ENCODE results near the gene S100A7A. TPM values are rescaled to one million over a fixed set of nuclear protein-coding genes. Genes with fewer than 3 reads are reported as not detected.
"Not testable (repeated sequence)": the region's sequence is repeated elsewhere in the genome, so short reads cannot be mapped to it uniquely, and the experiment has no call there.

Gene S100A7A
- total RNA-seq, 1 donor from 2014 or later = not detected

- H3K36me3 Mint-ChIP-seq (ENCODE audit: unreplicated experiment) = no peaks in the 10 kb centered on the region
- H3K27me3 Mint-ChIP-seq (ENCODE audit: unreplicated experiment) = peaks cover 2% of the 10 kb centered on the region
- no peak overlapping the region for H3K27ac Mint-ChIP-seq (ENCODE audit: unreplicated experiment)
- no peaks in the 10 kb centered on the region for H3K4me1 Mint-ChIP-seq (ENCODE audit: unreplicated experiment)
- H3K9me3 Mint-ChIP-seq (ENCODE audit: unreplicated experiment) = no peaks in the 10 kb centered on the region
- H3K4me3 Mint-ChIP-seq (ENCODE audit: unreplicated experiment) = no peak overlapping the region
- TF ChIP-seq, protein P1, sequence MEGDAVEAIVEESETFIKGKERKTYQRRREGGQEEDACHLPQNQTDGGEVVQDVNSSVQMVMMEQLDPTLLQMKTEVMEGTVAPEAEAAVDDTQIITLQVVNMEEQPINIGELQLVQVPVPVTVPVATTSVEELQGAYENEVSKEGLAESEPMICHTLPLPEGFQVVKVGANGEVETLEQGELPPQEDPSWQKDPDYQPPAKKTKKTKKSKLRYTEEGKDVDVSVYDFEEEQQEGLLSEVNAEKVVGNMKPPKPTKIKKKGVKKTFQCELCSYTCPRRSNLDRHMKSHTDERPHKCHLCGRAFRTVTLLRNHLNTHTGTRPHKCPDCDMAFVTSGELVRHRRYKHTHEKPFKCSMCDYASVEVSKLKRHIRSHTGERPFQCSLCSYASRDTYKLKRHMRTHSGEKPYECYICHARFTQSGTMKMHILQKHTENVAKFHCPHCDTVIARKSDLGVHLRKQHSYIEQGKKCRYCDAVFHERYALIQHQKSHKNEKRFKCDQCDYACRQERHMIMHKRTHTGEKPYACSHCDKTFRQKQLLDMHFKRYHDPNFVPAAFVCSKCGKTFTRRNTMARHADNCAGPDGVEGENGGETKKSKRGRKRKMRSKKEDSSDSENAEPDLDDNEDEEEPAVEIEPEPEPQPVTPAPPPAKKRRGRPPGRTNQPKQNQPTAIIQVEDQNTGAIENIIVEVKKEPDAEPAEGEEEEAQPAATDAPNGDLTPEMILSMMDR (IDR thresholded peaks at IDR 0.05) = no peak
- DNase-seq (ENCODE audit: extremely low spot score, unreplicated experiment) = peak; percentile 66
Measured at GRCh38 chr1:153444078-153444477, 27.8 kb downstream of the S100A7A start.

DNA sequence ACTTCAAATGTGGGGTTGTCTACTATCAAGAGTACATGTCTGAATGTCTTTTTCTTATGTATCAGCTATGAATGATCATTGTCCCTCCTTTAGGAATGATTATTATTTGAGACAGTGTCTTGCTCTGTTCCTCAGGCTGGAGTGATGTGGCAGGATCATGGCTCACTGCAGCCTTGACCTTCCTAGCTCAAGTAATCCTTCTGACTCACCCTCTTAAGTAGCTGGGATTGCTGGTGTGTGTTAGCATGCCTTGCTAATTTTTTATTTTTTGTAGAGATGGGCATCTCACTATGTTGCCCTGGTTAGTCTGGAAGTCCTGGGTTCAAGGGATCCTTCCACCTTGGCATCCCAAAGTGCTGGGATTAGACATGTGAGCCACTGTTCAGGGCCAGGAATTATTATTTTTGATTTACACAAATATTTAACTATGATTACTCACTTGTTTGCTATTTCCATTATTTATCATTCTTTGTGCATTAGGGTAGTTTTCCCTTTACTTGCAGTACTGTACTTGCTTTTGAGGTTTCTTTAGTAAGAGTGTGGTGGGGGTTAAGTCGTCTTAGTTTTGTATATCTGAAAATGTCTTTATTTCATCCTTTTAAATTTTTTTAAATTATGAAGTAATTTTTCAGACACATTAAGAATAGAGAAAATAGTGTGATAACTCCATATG lies 31.3 kb downstream of the S100A7A start:
- H3K9me3 Mint-ChIP-seq (ENCODE audit: unreplicated experiment) = no peaks in the 10 kb centered on the region
- no peak overlapping the region for H3K4me3 Mint-ChIP-seq (ENCODE audit: unreplicated experiment)
- TF ChIP-seq, protein P1 (IDR thresholded peaks at IDR 0.05) = no peak
- DNase-seq (ENCODE audit: extremely low spot score, unreplicated experiment) = no peak
- no peaks in the 10 kb centered on the region for H3K36me3 Mint-ChIP-seq (ENCODE audit: unreplicated experiment)
- no peaks in the 10 kb centered on the region for H3K4me1 Mint-ChIP-seq (ENCODE audit: unreplicated experiment)
- H3K27ac Mint-ChIP-seq (ENCODE audit: unreplicated experiment) = no peak overlapping the region
- peaks cover 2% of the 10 kb centered on the region for H3K27me3 Mint-ChIP-seq (ENCODE audit: unreplicated experiment)

DNA sequence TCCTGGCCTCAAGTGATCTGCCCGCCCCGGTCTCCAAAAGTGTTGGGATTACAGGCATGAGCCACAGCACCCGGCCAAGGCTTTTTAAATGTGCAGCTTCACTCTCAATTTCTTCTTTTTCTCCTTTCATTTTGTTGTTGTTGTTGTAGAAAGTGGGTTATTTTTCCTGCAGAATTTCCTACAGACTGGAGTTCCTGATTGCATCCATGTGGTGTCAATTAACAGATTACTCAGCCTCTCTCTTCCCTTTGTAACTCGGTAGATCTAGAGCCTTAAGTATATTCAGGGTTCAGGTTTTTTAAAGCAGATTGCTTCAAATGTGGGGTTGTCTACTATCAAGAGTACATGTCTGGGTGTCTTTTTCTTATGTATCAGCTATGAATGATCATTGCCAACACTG lies 32.5 kb downstream of the S100A7A start:
- not testable (repeated sequence) for H3K27ac Mint-ChIP-seq (ENCODE audit: unreplicated experiment); DNase-seq (ENCODE audit: extremely low spot score, unreplicated experiment); H3K9me3 Mint-ChIP-seq (ENCODE audit: unreplicated experiment); H3K36me3 Mint-ChIP-seq (ENCODE audit: unreplicated experiment); H3K4me3 Mint-ChIP-seq (ENCODE audit: unreplicated experiment); H3K27me3 Mint-ChIP-seq (ENCODE audit: unreplicated experiment); H3K4me1 Mint-ChIP-seq (ENCODE audit: unreplicated experiment)

GRCh38 chr1:153456396-153456795 lies 40.1 kb downstream of the S100A7A start:
- no peak overlapping the region for H3K27ac Mint-ChIP-seq (ENCODE audit: unreplicated experiment)
- peaks cover 7% of the 10 kb centered on the region for H3K27me3 Mint-ChIP-seq (ENCODE audit: unreplicated experiment)
- H3K4me3 Mint-ChIP-seq (ENCODE audit: unreplicated experiment) = no peak overlapping the region
- no peaks in the 10 kb centered on the region for H3K9me3 Mint-ChIP-seq (ENCODE audit: unreplicated experiment)
- TF ChIP-seq, protein P1 (IDR thresholded peaks at IDR 0.05) = no peak
- no peaks in the 10 kb centered on the region for H3K4me1 Mint-ChIP-seq (ENCODE audit: unreplicated experiment)
- H3K36me3 Mint-ChIP-seq (ENCODE audit: unreplicated experiment) = no peaks in the 10 kb centered on the region
- no peak for DNase-seq (ENCODE audit: extremely low spot score, unreplicated experiment)

DNA sequence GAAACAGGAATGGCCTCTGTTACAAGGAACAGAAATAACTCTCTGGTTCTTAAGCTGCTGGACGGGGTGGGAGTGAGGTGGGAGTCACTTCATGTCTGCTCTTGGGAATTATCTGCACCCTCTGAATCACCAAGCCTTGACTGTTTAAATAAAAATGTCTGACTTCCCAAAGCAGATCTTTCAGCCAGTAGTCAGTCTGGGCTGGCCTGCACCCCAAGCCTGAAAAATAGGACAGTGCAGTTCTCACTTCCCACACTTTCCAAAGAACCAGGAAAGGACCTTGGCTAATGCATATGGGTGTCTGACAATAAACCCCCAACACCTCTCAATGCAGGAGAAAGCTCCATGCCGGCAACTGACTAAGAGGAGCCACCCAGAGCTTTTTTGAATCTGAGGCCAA lies 43.3 kb downstream of the S100A7A start:
- Mint-ChIP-seq H3K27me3 (ENCODE audit: unreplicated experiment) (peaks cover 23% of the 10 kb centered on the region), H3K27ac (ENCODE audit: unreplicated experiment) (no peak overlapping the region), H3K9me3 (ENCODE audit: unreplicated experiment) (no peaks in the 10 kb centered on the region), H3K4me3 (ENCODE audit: unreplicated experiment) (no peak overlapping the region), H3K36me3 (ENCODE audit: unreplicated experiment) (no peaks in the 10 kb centered on the region), H3K4me1 (ENCODE audit: unreplicated experiment) (no peaks in the 10 kb centered on the region)
- TF ChIP-seq, protein P1 (IDR thresholded peaks at IDR 0.05) = no peak
- DNase-seq (ENCODE audit: extremely low spot score, unreplicated experiment) = no peak

Measured in osteocyte (in vitro differentiated cells).